Fibroblast of lung (primary cell): ENCODE results near the gene DIS3L2.

ENCODE experiments used
- EZH2 ChIP-seq: IDR thresholded peaks from 2 replicates; pipeline ENCODE4 v1.5.1; 2012; ENCODE audit warnings: low read length, control low read depth, mild to moderate bottlenecking; ENCODE audit errors: missing control alignments
- TF ChIP-seq, protein P1 (sequence below), 2 donors: IDR thresholded peaks in 1 of 2; conservative IDR thresholded peaks in 1 of 2; 1 replicate in 1 of 2; 2 replicates in 1 of 2; pipeline ENCODE4 v1.5.1; 2011 to 2012; ENCODE audit warnings: low read length in 2 of 2, control low read depth in 1 of 2, inconsistent platforms in 1 of 2, low read depth in 1 of 2, mild to moderate bottlenecking in 1 of 2

DNA sequence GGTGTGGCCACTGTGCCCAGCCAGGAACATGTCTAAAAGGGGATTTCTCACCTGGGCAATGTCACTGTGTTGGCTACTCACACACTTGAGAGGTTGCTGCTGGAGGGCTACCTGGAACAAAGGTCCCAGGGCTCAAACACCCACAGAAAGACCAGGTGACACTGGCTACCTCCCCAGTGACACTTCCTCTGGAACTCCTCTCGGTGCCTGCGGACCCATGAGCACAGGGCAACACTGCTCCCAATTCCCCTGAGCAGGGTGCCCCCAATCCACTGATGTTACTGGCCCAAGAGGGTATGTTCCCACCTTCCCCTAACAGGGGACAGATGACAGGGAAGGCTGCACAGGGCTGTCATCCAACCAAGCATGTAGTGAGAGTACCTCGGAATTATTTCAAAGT, 41.1 kb upstream of the DIS3L2 start:
- TF ChIP-seq, protein P1, sequence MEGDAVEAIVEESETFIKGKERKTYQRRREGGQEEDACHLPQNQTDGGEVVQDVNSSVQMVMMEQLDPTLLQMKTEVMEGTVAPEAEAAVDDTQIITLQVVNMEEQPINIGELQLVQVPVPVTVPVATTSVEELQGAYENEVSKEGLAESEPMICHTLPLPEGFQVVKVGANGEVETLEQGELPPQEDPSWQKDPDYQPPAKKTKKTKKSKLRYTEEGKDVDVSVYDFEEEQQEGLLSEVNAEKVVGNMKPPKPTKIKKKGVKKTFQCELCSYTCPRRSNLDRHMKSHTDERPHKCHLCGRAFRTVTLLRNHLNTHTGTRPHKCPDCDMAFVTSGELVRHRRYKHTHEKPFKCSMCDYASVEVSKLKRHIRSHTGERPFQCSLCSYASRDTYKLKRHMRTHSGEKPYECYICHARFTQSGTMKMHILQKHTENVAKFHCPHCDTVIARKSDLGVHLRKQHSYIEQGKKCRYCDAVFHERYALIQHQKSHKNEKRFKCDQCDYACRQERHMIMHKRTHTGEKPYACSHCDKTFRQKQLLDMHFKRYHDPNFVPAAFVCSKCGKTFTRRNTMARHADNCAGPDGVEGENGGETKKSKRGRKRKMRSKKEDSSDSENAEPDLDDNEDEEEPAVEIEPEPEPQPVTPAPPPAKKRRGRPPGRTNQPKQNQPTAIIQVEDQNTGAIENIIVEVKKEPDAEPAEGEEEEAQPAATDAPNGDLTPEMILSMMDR (conservative IDR thresholded peaks at IDR 0.05 in 1 of 2, IDR thresholded peaks at IDR 0.05 in 1 of 2; ENCODE audit: low read depth in 1 of 2, low read length in 2 of 2): no peak
- no peak for TF ChIP-seq EZH2
